WTC11 (cell line): ENCODE results near the gene RNGTT. TPM values are rescaled to one million over a fixed set of nuclear protein-coding genes. Genes with fewer than 3 reads are reported as not detected.

Source experiments
- ATAC-seq: fragments of 200-7000 bp; cut with Tn5 transposase; 2 replicates; pipeline ENCODE4 v1.10.0; 2021; ENCODE audit warnings: mild to moderate bottlenecking, moderate library complexity
- CTCF ChIA-PET: fragments of 300-600 bp; sonication (Branson Sonifier 250); formaldehyde crosslinking; loops from one replicate; lab custom pipeline; 2021; ENCODE audit warnings: antibody characterized with exemption; lab: Charles Lee
- POLR2A ChIA-PET: fragments of 350-600 bp; sonication (Branson Sonifier 250); formaldehyde crosslinking; loops from one replicate; lab custom pipeline; 2021; ENCODE audit warnings: antibody characterized with exemption; lab: Charles Lee
- DNase-seq: peaks from one replicate; pipeline ENCODE4 v3.0.0; 2021; ENCODE audit warnings: low spot score
- H3K27ac Mint-ChIP-seq: 2 replicates; pipeline ENCODE4 v1.8.0; 2021; ENCODE audit warnings: mixed read lengths
- H3K27me3 Mint-ChIP-seq: 2 replicates; pipeline ENCODE4 v1.8.0; 2021; ENCODE audit warnings: low read depth, mild to moderate bottlenecking, moderate library complexity, mixed read lengths
- H3K36me3 Mint-ChIP-seq: 2 replicates; pipeline ENCODE4 v1.8.0; 2021; ENCODE audit warnings: mixed read lengths
- H3K4me1 Mint-ChIP-seq: 2 replicates; pipeline ENCODE4 v1.8.0; 2022; ENCODE audit warnings: mixed read lengths
- H3K4me3 Mint-ChIP-seq: 2 replicates; pipeline ENCODE4 v1.8.0; 2021; ENCODE audit warnings: mild to moderate bottlenecking, moderate library complexity, mixed read lengths
- H3K9me3 Mint-ChIP-seq: 2 replicates; pipeline ENCODE4 v1.8.0; 2021; ENCODE audit warnings: mixed read lengths
- FOXJ3 ChIP-seq: sonication (generic); formaldehyde crosslinking; IDR thresholded peaks from 2 replicates; pipeline ENCODE4 v1.9.0; 2021; ENCODE audit warnings: missing genetic modification reagents, mild to moderate bottlenecking, borderline replicate concordance
- FOXK1 ChIP-seq: sonication (generic); formaldehyde crosslinking; IDR thresholded peaks from 2 replicates; pipeline ENCODE4 v1.8.0; 2022; ENCODE audit warnings: mild to moderate bottlenecking, moderate library complexity, missing genetic modification reagents
- KAT7 ChIP-seq: sonication (generic); formaldehyde crosslinking; IDR thresholded peaks from 2 replicates; pipeline ENCODE4 v1.8.1; 2023; ENCODE audit warnings: missing genetic modification reagents, mild to moderate bottlenecking, borderline replicate concordance
- MYBL2 ChIP-seq: sonication (generic); formaldehyde crosslinking; IDR thresholded peaks from 2 replicates; pipeline ENCODE4 v1.8.1; 2023; ENCODE audit warnings: mild to moderate bottlenecking, moderate library complexity, missing genetic modification reagents
- NFATC4 ChIP-seq: fragments of 250-450 bp; sonication (Bioruptor Pico); IDR thresholded peaks from 2 replicates; pipeline ENCODE4 v1.9.0; 2021; ENCODE audit warnings: mild to moderate bottlenecking
- NFYB ChIP-seq: sonication (generic); formaldehyde crosslinking; conservative IDR thresholded peaks from 2 replicates; pipeline ENCODE4 v1.8.0; 2022; ENCODE audit warnings: low read depth, missing genetic modification reagents
- NR2C2 ChIP-seq: sonication (generic); formaldehyde crosslinking; IDR thresholded peaks from 2 replicates; pipeline ENCODE4 v1.8.0; 2022; ENCODE audit warnings: mild to moderate bottlenecking, missing genetic modification reagents
- NR3C1 ChIP-seq: sonication (generic); formaldehyde crosslinking; conservative IDR thresholded peaks from 2 replicates; pipeline ENCODE4 v1.8.1; 2023; ENCODE audit warnings: low read depth, mild to moderate bottlenecking, missing genetic modification reagents
- PRRX2 ChIP-seq: fragments of 250-450 bp; sonication (Bioruptor Pico); IDR thresholded peaks from 2 replicates; pipeline ENCODE4 v1.8.0; 2021; ENCODE audit warnings: mild to moderate bottlenecking
- SMAD3 ChIP-seq: sonication (generic); formaldehyde crosslinking; IDR thresholded peaks from 2 replicates; pipeline ENCODE4 v1.8.0; 2022; ENCODE audit warnings: missing genetic modification reagents, mild to moderate bottlenecking, borderline replicate concordance
- ZNF219 ChIP-seq: sonication (generic); formaldehyde crosslinking; IDR thresholded peaks from 2 replicates; pipeline ENCODE4 v1.8.0; 2023; ENCODE audit warnings: missing genetic modification reagents, mild to moderate bottlenecking, borderline replicate concordance
- ZNF263 ChIP-seq: sonication (generic); formaldehyde crosslinking; IDR thresholded peaks from 2 replicates; pipeline ENCODE4 v1.8.1; 2022; ENCODE audit warnings: low read depth, mild to moderate bottlenecking, moderate library complexity, missing genetic modification reagents
- ZNF416 ChIP-seq: fragments of 250-450 bp; sonication (Bioruptor Pico); IDR thresholded peaks from 2 replicates; pipeline ENCODE4 v1.9.0; 2021; ENCODE audit warnings: mild to moderate bottlenecking, inconsistent platforms
- total RNA-seq: library from RNA; stranded (reverse); gene quantifications from 3 replicates; pipeline ENCODE4 v1.2.3, GENCODE V29; 2021
- TF ChIP-seq, protein P1 (sequence below): sonication (generic); formaldehyde crosslinking; IDR thresholded peaks from 2 replicates; pipeline ENCODE4 v1.8.1; 2023; ENCODE audit warnings: mild to moderate bottlenecking, missing genetic modification reagents, moderate library complexity
- TF ChIP-seq, protein P2 (sequence below): fragments of 250-450 bp; sonication (Bioruptor Pico); conservative IDR thresholded peaks from 2 replicates; pipeline ENCODE4 v1.9.0; 2021; ENCODE audit warnings: mild to moderate bottlenecking
- TF ChIP-seq, protein P3 (sequence below): fragments of 200-600 bp; IDR thresholded peaks from 2 replicates; pipeline ENCODE4 v1.8.0; 2022; ENCODE audit warnings: antibody characterized with exemption
- TF ChIP-seq, protein P4 (sequence below): sonication (generic); formaldehyde crosslinking; IDR thresholded peaks from 2 replicates; pipeline ENCODE4 v1.8.0; 2022; ENCODE audit warnings: mild to moderate bottlenecking, missing genetic modification reagents
- TF ChIP-seq, protein P5 (sequence below): sonication (generic); formaldehyde crosslinking; IDR thresholded peaks from 2 replicates; pipeline ENCODE4 v1.8.1; 2022; ENCODE audit warnings: mild to moderate bottlenecking, moderate library complexity, missing genetic modification reagents
- TF ChIP-seq, protein P6 (sequence below): sonication (generic); formaldehyde crosslinking; IDR thresholded peaks from 2 replicates; pipeline ENCODE4 v1.8.1; 2023; ENCODE audit warnings: mild to moderate bottlenecking, missing genetic modification reagents
- TF ChIP-seq, protein P7 (sequence below): sonication (generic); formaldehyde crosslinking; conservative IDR thresholded peaks from 2 replicates; pipeline ENCODE4 v1.8.1; 2022; ENCODE audit warnings: mild to moderate bottlenecking, missing genetic modification reagents
- TF ChIP-seq, protein P8 (sequence below): sonication (generic); formaldehyde crosslinking; IDR thresholded peaks from 2 replicates; pipeline ENCODE4 v1.8.1; 2023; ENCODE audit warnings: mild to moderate bottlenecking, missing genetic modification reagents, moderate library complexity

RNGTT gene
- total RNA-seq, 1 experiment from 2014 or later: 20.4 TPM

DNA sequence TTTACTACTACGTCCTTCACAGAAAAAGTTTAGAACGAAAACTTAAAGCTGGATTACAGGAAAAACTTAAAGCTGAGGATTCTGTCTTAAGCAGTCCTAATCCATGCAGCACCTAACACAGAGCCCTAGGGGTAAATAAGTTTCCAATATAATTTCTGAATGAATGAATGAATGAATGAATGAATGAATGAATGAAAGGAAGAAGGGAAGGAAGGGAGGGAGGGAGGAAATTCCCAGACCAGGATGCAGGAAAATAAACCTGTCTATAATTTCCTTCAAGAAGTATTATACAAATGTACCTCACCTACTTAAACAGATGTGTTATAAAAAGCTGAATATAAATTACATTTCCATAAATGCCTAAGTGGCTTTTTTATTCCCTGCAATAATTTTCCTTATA lies 83.4 kb downstream of the RNGTT start:
- DNase-seq (no peak), ATAC-seq (no peak)
- POLR2A ChIA-PET: no interaction called here
- CTCF ChIA-PET: no interaction called here
- Mint-ChIP-seq H3K27ac (no peak overlapping the region), H3K36me3 (peaks cover 10% of the 10 kb centered on the region), H3K4me1 (peaks cover 12% of the 10 kb centered on the region), H3K27me3 (no peaks in the 10 kb centered on the region), H3K9me3 (peaks cover 7% of the 10 kb centered on the region), H3K4me3 (no peak overlapping the region)
- no peak for TF ChIP-seq FOXJ3 (CRISPR knock-in tag)
- no peak for TF ChIP-seq NFYB
- no peak for TF ChIP-seq ZNF416 (CRISPR knock-in tag)
- TF ChIP-seq, protein P1, sequence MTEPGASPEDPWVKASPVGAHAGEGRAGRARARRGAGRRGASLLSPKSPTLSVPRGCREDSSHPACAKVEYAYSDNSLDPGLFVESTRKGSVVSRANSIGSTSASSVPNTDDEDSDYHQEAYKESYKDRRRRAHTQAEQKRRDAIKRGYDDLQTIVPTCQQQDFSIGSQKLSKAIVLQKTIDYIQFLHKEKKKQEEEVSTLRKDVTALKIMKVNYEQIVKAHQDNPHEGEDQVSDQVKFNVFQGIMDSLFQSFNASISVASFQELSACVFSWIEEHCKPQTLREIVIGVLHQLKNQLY (CRISPR knock-in tag): no peak
- no peak for TF ChIP-seq PRRX2 (CRISPR knock-in tag)
- TF ChIP-seq ZNF263 (CRISPR knock-in tag): no peak
- no peak for TF ChIP-seq ZNF219 (CRISPR knock-in tag)
- TF ChIP-seq KAT7 (CRISPR knock-in tag): no peak
- no peak for TF ChIP-seq NR2C2 (CRISPR knock-in tag)

DNA sequence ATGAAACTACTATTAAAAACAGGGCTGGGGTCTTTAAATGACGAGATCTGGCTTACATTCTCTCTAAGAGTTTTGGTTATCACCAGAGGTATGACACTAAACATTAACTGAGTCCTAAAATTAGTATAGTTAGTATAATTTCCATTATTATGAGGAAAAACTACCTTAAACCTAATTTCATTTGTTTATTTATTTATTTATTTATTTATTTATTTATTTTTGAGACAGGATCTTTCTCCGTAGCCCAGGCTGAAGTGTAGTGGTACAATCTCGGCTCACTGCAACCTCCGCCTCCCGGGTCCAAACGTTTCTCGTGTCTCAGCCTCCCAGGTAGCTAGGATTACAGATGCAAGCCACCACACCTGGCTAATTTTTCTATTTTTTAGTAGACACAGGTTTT lies 85.5 kb downstream of the RNGTT start:
- H3K27me3 Mint-ChIP-seq: no peaks in the 10 kb centered on the region
- no peak for ATAC-seq
- no peak for DNase-seq
- no peaks in the 10 kb centered on the region for H3K36me3 Mint-ChIP-seq
- ChIA-PET CTCF (interaction anchor here (1.1 kb wide), 1 partner anchor 10 kb away, joined by 3 read pairs; no protein-coding TSS in a partner anchor), POLR2A (no interaction called here)
- no peak overlapping the region for H3K27ac Mint-ChIP-seq
- H3K9me3 Mint-ChIP-seq: no peaks in the 10 kb centered on the region
- H3K4me3 Mint-ChIP-seq: no peak overlapping the region
- peaks cover 11% of the 10 kb centered on the region for H3K4me1 Mint-ChIP-seq
- TF ChIP-seq, protein P2, sequence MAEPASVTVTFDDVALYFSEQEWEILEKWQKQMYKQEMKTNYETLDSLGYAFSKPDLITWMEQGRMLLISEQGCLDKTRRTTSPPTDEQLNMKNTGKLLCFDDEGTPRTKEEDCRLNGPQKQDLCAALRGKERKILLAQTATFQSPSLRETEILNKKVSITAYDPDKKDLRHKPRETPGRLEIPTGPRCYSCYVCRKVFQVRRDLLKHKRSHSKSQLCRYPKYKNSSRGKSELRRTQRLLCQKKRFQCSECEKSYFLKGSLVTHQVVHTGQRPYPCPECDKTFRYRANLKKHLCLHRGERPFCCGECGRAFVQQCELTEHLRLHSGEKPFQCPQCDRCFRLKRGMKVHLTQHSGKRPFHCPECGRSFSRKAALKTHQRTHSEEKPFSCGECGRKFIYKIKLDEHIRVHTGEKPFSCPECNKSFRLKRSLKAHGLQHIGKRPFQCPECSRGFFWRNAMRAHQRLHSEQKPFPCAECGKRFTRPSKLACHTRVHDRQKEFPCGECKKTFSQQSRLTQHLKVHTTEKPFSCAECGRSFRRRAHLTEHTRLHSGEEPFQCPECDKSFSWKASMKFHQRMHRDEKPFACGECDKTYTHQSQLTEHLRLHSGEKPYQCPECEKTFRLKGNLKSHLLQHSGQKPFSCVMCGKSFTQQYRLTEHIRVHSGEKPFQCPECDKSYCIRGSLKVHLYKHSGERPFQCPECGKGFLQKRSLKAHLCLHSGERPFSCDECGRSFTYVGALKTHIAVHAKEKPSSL (CRISPR knock-in tag): no peak
- TF ChIP-seq, protein P1 (CRISPR knock-in tag): no peak
- TF ChIP-seq NR2C2 (CRISPR knock-in tag) (no peak), FOXJ3 (CRISPR knock-in tag) (no peak), MYBL2 (no peak), FOXK1 (CRISPR knock-in tag) (no peak), NFATC4 (CRISPR knock-in tag) (no peak)
- TF ChIP-seq, protein P3, sequence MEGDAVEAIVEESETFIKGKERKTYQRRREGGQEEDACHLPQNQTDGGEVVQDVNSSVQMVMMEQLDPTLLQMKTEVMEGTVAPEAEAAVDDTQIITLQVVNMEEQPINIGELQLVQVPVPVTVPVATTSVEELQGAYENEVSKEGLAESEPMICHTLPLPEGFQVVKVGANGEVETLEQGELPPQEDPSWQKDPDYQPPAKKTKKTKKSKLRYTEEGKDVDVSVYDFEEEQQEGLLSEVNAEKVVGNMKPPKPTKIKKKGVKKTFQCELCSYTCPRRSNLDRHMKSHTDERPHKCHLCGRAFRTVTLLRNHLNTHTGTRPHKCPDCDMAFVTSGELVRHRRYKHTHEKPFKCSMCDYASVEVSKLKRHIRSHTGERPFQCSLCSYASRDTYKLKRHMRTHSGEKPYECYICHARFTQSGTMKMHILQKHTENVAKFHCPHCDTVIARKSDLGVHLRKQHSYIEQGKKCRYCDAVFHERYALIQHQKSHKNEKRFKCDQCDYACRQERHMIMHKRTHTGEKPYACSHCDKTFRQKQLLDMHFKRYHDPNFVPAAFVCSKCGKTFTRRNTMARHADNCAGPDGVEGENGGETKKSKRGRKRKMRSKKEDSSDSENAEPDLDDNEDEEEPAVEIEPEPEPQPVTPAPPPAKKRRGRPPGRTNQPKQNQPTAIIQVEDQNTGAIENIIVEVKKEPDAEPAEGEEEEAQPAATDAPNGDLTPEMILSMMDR: no peak

DNA sequence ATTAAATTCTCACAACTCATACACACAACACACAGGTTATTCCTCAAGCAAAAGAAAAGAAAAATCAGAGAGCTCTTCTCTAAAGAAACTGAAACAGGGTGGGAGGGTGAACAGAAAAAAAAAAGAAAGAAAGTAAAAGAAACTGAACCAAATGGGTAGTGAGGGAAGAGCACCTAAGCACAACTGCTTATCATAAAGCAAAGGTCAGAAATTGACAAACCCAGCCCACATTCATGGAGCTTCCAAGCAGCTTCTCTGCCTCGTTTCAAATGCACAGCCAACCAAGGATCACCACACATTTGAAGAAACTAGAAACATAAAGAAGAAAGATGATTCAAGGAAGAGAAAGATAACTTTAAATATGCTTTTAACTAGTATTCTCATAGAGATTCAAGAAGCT lies 90.5 kb downstream of the RNGTT start:
- Mint-ChIP-seq H3K9me3 (no peaks in the 10 kb centered on the region), H3K4me3 (no peak overlapping the region), H3K36me3 (no peaks in the 10 kb centered on the region), H3K4me1 (peaks cover 1% of the 10 kb centered on the region; the same call in 1 of the 2 replicates), H3K27me3 (no peaks in the 10 kb centered on the region), H3K27ac (no peak overlapping the region)
- ATAC-seq: no peak
- no peak for DNase-seq
- ChIA-PET POLR2A (no interaction called here), CTCF (interaction anchor here (1.0 kb wide), 1 partner anchor 27 kb away, joined by 7 read pairs; no protein-coding TSS in a partner anchor)
- TF ChIP-seq, protein P4, sequence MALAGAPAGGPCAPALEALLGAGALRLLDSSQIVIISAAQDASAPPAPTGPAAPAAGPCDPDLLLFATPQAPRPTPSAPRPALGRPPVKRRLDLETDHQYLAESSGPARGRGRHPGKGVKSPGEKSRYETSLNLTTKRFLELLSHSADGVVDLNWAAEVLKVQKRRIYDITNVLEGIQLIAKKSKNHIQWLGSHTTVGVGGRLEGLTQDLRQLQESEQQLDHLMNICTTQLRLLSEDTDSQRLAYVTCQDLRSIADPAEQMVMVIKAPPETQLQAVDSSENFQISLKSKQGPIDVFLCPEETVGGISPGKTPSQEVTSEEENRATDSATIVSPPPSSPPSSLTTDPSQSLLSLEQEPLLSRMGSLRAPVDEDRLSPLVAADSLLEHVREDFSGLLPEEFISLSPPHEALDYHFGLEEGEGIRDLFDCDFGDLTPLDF (CRISPR knock-in tag): no peak
- TF ChIP-seq NR3C1 (CRISPR knock-in tag) (no peak), ZNF416 (CRISPR knock-in tag) (no peak), SMAD3 (CRISPR knock-in tag) (no peak)
- TF ChIP-seq, protein P5, sequence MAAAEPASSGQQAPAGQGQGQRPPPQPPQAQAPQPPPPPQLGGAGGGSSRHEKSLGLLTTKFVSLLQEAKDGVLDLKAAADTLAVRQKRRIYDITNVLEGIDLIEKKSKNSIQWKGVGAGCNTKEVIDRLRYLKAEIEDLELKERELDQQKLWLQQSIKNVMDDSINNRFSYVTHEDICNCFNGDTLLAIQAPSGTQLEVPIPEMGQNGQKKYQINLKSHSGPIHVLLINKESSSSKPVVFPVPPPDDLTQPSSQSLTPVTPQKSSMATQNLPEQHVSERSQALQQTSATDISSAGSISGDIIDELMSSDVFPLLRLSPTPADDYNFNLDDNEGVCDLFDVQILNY: no peak
- TF ChIP-seq, protein P6, sequence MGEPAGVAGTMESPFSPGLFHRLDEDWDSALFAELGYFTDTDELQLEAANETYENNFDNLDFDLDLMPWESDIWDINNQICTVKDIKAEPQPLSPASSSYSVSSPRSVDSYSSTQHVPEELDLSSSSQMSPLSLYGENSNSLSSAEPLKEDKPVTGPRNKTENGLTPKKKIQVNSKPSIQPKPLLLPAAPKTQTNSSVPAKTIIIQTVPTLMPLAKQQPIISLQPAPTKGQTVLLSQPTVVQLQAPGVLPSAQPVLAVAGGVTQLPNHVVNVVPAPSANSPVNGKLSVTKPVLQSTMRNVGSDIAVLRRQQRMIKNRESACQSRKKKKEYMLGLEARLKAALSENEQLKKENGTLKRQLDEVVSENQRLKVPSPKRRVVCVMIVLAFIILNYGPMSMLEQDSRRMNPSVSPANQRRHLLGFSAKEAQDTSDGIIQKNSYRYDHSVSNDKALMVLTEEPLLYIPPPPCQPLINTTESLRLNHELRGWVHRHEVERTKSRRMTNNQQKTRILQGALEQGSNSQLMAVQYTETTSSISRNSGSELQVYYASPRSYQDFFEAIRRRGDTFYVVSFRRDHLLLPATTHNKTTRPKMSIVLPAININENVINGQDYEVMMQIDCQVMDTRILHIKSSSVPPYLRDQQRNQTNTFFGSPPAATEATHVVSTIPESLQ (CRISPR knock-in tag): no peak
- TF ChIP-seq, protein P7, sequence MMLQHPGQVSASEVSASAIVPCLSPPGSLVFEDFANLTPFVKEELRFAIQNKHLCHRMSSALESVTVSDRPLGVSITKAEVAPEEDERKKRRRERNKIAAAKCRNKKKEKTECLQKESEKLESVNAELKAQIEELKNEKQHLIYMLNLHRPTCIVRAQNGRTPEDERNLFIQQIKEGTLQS (CRISPR knock-in tag): no peak
- TF ChIP-seq, protein P8, sequence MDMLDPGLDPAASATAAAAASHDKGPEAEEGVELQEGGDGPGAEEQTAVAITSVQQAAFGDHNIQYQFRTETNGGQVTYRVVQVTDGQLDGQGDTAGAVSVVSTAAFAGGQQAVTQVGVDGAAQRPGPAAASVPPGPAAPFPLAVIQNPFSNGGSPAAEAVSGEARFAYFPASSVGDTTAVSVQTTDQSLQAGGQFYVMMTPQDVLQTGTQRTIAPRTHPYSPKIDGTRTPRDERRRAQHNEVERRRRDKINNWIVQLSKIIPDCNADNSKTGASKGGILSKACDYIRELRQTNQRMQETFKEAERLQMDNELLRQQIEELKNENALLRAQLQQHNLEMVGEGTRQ: no peak
